ENCODE results near the gene PRUNE2. TPM values are rescaled to one million over a fixed set of nuclear protein-coding genes. Genes with fewer than 3 reads are reported as not detected.

The PRUNE2 gene
- total RNA-seq, 1 donor from 2014 or later, result 3.1 TPM

- no peak for TF ChIP-seq CTCF (IDR thresholded peaks at IDR 0.05; ENCODE audit: borderline replicate concordance)
- no peak overlapping the region for H3K27ac ChIP-seq (replicated peaks)
- no peak for DNase-seq
- no peaks in the 10 kb centered on the region for H3K4me1 ChIP-seq
- intact Hi-C loops (cut with micrococcal nuclease), result no loop called here
- no peak overlapping the region for H3K4me3 ChIP-seq
- H3K9me3 ChIP-seq (replicated peaks), result no peaks in the 10 kb centered on the region
- peaks cover 40% of the 10 kb centered on the region for H3K27me3 ChIP-seq (ENCODE audit: low read depth)
- no peaks in the 10 kb centered on the region for H3K36me3 ChIP-seq
These were observed 10.7 kb downstream of the PRUNE2 start for GRCh38 chr9:76895186-76895585.

- no peaks in the 10 kb centered on the region for H3K4me1 ChIP-seq
- H3K27ac ChIP-seq (replicated peaks), result no peak overlapping the region
- DNase-seq, result no peak
- intact Hi-C loops (cut with micrococcal nuclease), result no loop called here
- H3K4me3 ChIP-seq, result no peak overlapping the region
- no peak for TF ChIP-seq CTCF (IDR thresholded peaks at IDR 0.05; ENCODE audit: borderline replicate concordance)
- no peaks in the 10 kb centered on the region for H3K36me3 ChIP-seq
- H3K9me3 ChIP-seq (replicated peaks), result no peaks in the 10 kb centered on the region
- H3K27me3 ChIP-seq (ENCODE audit: low read depth), result peaks cover 30% of the 10 kb centered on the region
These were observed 11.7 kb downstream of the PRUNE2 start for GRCh38 chr9:76894198-76894597.

DNA sequence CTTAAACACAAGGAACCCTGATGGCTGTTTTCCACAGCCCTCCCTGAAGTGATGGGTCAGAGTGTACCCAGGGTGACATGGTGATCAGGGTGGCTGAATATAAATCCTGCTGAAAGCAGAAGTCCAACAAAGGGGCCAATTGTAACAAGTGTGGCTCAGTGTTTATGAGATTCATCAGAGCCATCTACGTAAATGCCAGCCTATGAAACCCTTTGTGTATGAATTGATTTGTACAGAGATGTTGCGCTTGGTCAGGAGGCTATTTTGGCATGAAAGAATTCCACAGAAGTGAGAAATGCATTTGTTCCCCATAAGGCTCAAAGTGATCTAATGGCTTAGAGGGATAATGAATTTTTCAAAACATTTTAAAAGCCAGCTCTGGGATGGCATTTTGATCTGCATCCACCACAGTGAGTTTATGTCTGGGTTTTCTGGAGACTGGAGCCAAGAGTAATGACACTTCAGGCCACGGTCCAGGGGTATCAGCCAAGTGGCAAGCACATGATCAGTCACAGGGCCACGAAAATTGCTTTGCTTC lies 12.4 kb downstream of the PRUNE2 start:
- Histone ChIP-seq H3K9me3 (replicated peaks) (no peaks in the 10 kb centered on the region), H3K36me3 (no peaks in the 10 kb centered on the region), H3K27me3 (ENCODE audit: low read depth) (peaks cover 23% of the 10 kb centered on the region), H3K4me3 (no peak overlapping the region), H3K4me1 (no peaks in the 10 kb centered on the region), H3K27ac (replicated peaks) (no peak overlapping the region)
- intact Hi-C loops (cut with micrococcal nuclease), result no loop called here
- DNase-seq, result no peak
- TF ChIP-seq CTCF (IDR thresholded peaks at IDR 0.05; ENCODE audit: borderline replicate concordance), result no peak

DNA sequence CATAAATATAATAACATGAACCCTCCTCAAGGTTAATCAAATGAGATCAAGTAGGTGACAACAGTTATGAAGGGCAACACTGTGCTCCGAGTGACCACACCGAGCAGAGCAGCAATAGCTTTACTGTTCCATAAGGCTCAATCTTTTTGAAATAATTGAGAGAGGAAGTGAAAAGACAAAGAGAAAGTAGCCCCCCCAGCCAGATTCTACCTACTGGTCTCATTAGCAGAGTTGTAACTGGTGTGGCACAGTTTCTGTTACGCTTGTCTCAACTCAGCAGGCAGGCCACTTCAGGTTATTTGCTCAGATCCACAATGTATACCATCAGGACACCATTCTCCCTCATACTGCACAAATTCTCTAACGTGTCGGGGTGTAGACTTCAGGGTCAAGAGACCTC lies 14.0 kb downstream of the PRUNE2 start:
- Histone ChIP-seq H3K36me3 (no peaks in the 10 kb centered on the region), H3K27me3 (ENCODE audit: low read depth) (peaks cover 14% of the 10 kb centered on the region), H3K4me3 (no peak overlapping the region), H3K27ac (replicated peaks) (no peak overlapping the region), H3K4me1 (no peaks in the 10 kb centered on the region), H3K9me3 (replicated peaks) (no peaks in the 10 kb centered on the region)
- no peak for DNase-seq
- no peak for TF ChIP-seq CTCF (IDR thresholded peaks at IDR 0.05; ENCODE audit: borderline replicate concordance)
- intact Hi-C loops (cut with micrococcal nuclease), result no loop called here

- intact Hi-C loops (cut with micrococcal nuclease), result no loop called here
- no peak for DNase-seq
- Histone ChIP-seq H3K27ac (replicated peaks) (no peak overlapping the region), H3K9me3 (replicated peaks) (no peaks in the 10 kb centered on the region), H3K4me3 (no peak overlapping the region), H3K36me3 (no peaks in the 10 kb centered on the region), H3K4me1 (no peaks in the 10 kb centered on the region), H3K27me3 (ENCODE audit: low read depth) (peaks cover 13% of the 10 kb centered on the region)
- no peak for TF ChIP-seq CTCF (IDR thresholded peaks at IDR 0.05; ENCODE audit: borderline replicate concordance)
These were observed 14.6 kb downstream of the PRUNE2 start for GRCh38 chr9:76891279-76891678.
